Ascending aorta (tissue), 2 donors: ENCODE measurements around the gene ADORA1. TPM values are rescaled to one million over a fixed set of nuclear protein-coding genes. Genes with fewer than 3 reads are reported as not detected.

Experiments used
- DNase-seq, 2 donors: peaks; one replicate each; pipeline ENCODE4 v3.0.0-alpha.2; 2019; ENCODE audit warnings: low spot score in 2 of 2
- H3K27ac ChIP-seq, 2 donors: fragments of 200-600 bp; sonication (generic); one replicate each; pipeline ENCODE4 v1.5.1; 2016 to 2017; ENCODE audit warnings: mild to moderate bottlenecking in 1 of 2
- H3K27me3 ChIP-seq: fragments of 200-600 bp; sonication (generic); one replicate; pipeline ENCODE4 v1.5.1; 2017
- H3K36me3 ChIP-seq, 2 donors: fragments of 200-600 bp; sonication (generic); one replicate each; pipeline ENCODE4 v1.5.1; 2016
- H3K4me1 ChIP-seq, 2 donors: fragments of 200-600 bp; sonication (generic); one replicate each; pipeline ENCODE4 v1.5.1; 2016 to 2017; ENCODE audit warnings: mild to moderate bottlenecking in 1 of 2
- H3K4me3 ChIP-seq, 2 donors: fragments of 200-600 bp; sonication (generic); one replicate each; pipeline ENCODE4 v1.5.1; 2016 to 2017; ENCODE audit warnings: mild to moderate bottlenecking in 1 of 2
- H3K9me3 ChIP-seq, 2 donors: fragments of 200-600 bp; sonication (generic); one replicate each; pipeline ENCODE4 v1.5.1; 2016
- intact Hi-C: fragments of 100-400 bp; cut with DNase I; formaldehyde crosslinking; loops from one replicate; pipeline ENCODE4 v1.15.1; 2023
- total RNA-seq: library from RNA; depleted of rRNA; stranded (reverse); fragments of >200 nt; gene quantifications from one replicate; pipeline ENCODE4 v1.1.0, GENCODE V29; 2016
- TF ChIP-seq, protein P1 (sequence below), 3 experiments: fragments of 200-600 bp in 2 of 3; fragments of 450-650 bp in 1 of 3; sonication (generic) in 2 of 3; IDR thresholded peaks; one replicate each; pipeline ENCODE4 v1.5.1; 2016 to 2019; ENCODE audit warnings: antibody characterized with exemption in 3 of 3, mild to moderate bottlenecking in 1 of 3, moderate library complexity in 1 of 3

Gene ADORA1
- total RNA-seq, 1 donor from 2014 or later, result 2.0 TPM

DNA sequence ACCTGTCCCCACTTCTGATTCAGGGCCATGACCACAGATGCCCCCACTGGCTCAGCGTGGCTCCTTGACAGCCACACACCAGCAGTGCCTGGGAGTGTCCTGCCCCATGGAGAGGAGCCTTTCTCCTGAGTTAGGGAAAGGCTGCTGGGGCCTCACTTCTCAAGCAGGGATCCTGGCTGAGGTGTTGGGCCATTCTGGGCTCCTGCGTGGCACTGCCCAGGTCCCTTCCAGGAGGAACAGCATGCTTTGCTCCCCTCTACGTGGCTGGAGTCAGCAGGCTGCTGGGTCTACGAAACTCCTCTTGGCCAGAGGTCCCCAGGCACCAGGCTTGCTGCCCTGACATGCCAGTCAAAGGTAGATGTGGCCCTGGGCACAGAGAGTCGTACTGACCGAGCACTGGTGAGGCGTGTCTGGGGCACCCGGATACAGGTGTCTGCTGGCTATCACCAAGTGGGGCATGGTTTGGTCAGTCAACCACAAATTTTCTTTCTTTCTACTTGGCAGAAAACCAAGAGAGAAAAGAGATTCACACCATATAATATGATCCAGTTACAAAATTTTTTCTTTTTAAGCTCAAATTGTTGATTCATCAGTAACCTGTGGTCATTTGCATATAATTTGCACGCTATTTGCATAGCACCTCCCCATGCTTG lies 4.1 kb downstream of the ADORA1 start:
- no peak overlapping the region for H3K27ac ChIP-seq
- peaks cover 0 to 9% of the 10 kb centered on the region in 2 donors for H3K4me1 ChIP-seq
- H3K9me3 ChIP-seq, result no peaks in the 10 kb centered on the region
- H3K27me3 ChIP-seq, result no peaks in the 10 kb centered on the region
- no peak overlapping the region for H3K4me3 ChIP-seq
- intact Hi-C loops, result no loop called here
- TF ChIP-seq, protein P1, sequence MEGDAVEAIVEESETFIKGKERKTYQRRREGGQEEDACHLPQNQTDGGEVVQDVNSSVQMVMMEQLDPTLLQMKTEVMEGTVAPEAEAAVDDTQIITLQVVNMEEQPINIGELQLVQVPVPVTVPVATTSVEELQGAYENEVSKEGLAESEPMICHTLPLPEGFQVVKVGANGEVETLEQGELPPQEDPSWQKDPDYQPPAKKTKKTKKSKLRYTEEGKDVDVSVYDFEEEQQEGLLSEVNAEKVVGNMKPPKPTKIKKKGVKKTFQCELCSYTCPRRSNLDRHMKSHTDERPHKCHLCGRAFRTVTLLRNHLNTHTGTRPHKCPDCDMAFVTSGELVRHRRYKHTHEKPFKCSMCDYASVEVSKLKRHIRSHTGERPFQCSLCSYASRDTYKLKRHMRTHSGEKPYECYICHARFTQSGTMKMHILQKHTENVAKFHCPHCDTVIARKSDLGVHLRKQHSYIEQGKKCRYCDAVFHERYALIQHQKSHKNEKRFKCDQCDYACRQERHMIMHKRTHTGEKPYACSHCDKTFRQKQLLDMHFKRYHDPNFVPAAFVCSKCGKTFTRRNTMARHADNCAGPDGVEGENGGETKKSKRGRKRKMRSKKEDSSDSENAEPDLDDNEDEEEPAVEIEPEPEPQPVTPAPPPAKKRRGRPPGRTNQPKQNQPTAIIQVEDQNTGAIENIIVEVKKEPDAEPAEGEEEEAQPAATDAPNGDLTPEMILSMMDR (IDR thresholded peaks at IDR 0.05), result no peak
- no peak for DNase-seq
- no peaks in the 10 kb centered on the region for H3K36me3 ChIP-seq

DNA sequence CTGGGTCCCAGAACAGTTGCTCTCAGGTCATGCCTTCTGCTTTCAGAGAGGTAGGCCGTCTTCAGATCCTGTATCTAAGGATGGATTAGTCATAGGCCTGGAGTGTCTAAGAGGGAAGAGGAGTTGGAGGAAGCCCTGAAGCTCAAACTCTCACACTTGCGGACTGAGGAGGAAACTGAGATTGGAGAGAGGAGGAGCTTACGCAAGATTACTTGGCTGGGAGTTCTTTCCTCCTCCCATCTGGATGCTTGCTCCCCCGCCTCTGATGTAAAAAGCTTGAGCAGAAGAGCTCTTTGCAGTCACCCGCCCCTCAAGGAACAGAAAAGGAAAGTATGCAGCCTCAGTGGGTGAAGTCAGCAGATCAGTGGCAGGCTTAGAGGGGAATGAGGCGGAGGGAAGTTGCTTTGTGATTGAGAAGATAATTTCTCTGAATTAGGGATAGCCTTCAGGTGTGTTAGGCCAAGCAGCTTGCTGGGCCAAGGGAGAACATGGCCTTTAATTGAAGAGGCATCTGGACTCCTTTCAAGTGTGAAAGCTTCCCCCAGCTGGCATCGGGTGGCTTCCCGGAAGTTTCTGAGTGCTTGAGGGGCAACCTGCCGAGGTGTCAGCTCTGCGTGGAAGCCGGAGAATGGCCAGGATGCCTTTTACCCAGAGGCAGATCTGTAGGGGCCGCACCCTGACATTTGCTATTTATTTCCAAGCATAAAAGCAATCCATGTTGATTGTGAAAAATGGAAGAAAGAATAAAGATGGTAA lies 6.6 kb downstream of the ADORA1 start:
- no peaks in the 10 kb centered on the region for H3K4me1 ChIP-seq
- TF ChIP-seq, protein P1 (IDR thresholded peaks at IDR 0.05), result no peak
- no peak overlapping the region for H3K27ac ChIP-seq
- H3K27me3 ChIP-seq, result no peaks in the 10 kb centered on the region
- no peak overlapping the region for H3K4me3 ChIP-seq
- no peak for DNase-seq
- H3K9me3 ChIP-seq, result no peaks in the 10 kb centered on the region
- intact Hi-C loops, result no loop called here
- H3K36me3 ChIP-seq, result no peaks in the 10 kb centered on the region

DNA sequence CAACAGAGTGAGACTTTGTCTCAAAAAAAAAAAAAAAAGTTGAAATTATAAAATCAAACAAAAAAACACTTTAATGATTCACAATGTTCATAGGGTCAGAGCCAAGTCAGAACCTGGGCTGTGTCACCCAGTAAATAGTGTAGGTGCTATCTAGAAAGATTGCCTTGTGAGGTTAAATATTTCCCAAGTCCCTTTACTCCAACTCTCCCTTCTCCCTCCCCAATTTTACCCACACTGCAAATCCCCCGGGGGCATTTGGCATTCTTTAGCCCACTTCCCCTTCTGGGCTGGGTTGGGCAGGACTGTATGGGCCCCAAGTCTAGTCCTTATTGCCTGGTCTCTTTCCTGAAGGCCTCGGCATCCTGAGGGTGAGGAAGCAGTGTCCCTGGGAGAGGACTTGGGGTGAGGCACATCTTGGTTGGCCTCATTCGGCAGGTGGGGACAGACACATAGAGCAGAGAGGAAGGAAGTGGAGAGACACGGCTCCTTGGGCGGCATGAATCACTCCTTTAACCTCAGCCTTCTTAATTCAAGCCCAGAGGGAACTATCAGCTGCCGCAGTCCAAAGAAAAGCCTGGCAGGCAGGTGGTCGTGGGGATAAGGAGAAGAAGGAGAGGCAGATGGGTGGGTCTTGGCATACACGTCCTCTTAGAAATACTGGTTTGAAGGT lies 8.2 kb downstream of the ADORA1 start:
- TF ChIP-seq, protein P1 (IDR thresholded peaks at IDR 0.05), result no peak
- no peaks in the 10 kb centered on the region for H3K9me3 ChIP-seq
- H3K27ac ChIP-seq, result no peak overlapping the region
- no peak overlapping the region for H3K4me3 ChIP-seq
- H3K27me3 ChIP-seq, result no peaks in the 10 kb centered on the region
- DNase-seq, result no peak
- H3K36me3 ChIP-seq, result no peaks in the 10 kb centered on the region
- no peaks in the 10 kb centered on the region for H3K4me1 ChIP-seq
- intact Hi-C loops, result no loop called here

DNA sequence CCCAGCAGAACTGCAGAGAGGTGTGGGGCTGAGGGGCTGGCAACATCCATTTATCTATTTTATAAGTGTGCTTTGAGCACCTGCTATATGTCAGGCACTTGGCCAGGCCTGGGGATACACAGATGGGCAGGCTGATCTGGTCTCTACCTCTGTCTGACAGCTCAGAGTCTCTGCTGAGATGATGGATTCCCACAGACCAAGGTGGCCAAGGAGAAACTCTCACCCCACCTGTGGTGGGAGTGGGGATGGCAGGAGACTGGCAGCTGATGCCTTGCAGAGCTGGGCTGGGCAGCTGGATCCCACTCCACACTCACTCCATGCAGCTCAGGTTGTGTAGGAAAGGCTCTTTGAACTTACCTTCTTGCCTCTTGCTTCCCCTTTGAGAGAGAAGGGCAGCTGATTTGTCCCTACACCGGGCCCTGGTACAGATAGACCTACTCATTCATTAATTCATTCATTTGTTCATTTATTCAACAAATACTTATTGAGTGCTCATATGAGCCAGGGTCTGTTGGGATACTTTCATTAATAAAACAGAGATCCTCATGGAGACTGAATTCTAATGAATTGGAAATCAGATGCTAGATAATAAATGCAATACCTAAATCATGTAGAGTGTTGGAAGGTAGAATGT lies 9.0 kb downstream of the ADORA1 start:
- H3K27me3 ChIP-seq, result no peaks in the 10 kb centered on the region
- no peaks in the 10 kb centered on the region for H3K36me3 ChIP-seq
- H3K27ac ChIP-seq, result no peak overlapping the region
- no peak overlapping the region for H3K4me3 ChIP-seq
- intact Hi-C loops, result no loop called here
- H3K9me3 ChIP-seq, result no peaks in the 10 kb centered on the region
- TF ChIP-seq, protein P1 (IDR thresholded peaks at IDR 0.05), result no peak
- no peak for DNase-seq
- no peaks in the 10 kb centered on the region for H3K4me1 ChIP-seq

DNA sequence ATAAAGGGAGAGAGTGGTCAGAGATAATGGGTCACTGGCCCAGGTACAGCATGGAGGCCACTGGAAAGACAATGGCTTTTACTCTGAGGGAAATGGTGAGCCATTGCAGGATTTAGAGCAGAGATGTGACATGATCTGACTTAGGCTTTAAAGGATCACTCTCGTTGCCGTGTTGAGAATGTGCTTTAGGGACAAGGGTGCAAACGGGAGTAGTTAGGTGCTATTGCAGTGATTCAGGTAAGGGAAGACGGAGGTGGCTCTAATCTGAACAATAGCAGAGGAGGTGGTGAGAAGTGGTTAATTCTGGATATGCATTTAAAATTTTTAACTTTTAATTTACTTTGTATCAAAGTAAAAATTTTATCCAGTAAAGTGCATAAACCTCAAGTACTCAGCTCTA lies 9.8 kb downstream of the ADORA1 start:
- Histone ChIP-seq H3K9me3 (no peaks in the 10 kb centered on the region), H3K27ac (no peak overlapping the region), H3K4me3 (no peak overlapping the region), H3K27me3 (no peaks in the 10 kb centered on the region), H3K36me3 (no peaks in the 10 kb centered on the region), H3K4me1 (no peaks in the 10 kb centered on the region)
- intact Hi-C loops, result no loop called here
- TF ChIP-seq, protein P1 (IDR thresholded peaks at IDR 0.05), result no peak
- DNase-seq, result no peak
